Natural killer cell (primary cell): ENCODE measurements around the gene SLC6A6. TPM values are rescaled to one million over a fixed set of nuclear protein-coding genes. Genes with fewer than 3 reads are reported as not detected.

Experiments
- ATAC-seq, 3 donors: fragments of 150-1000 bp in 2 of 3; fragments of 200-7000 bp in 1 of 3; cut with Tn5 transposase; 1 replicate in 1 of 3; 2 replicates in 2 of 3; pipeline ENCODE4 v1.10.0; 2021; ENCODE audit warnings: mild to moderate bottlenecking in 2 of 3, moderate library complexity in 2 of 3
- DNase-seq, 2 donors: peaks; one replicate each; pipeline versions ENCODE4 v3.0.0 to v3.0.0-alpha.2; 2013 to 2021; ENCODE audit warnings: mixed read lengths in 1 of 2
- H3K27ac ChIP-seq: one replicate; pipeline ENCODE4 v1.5.1; 2013; ENCODE audit warnings: mild to moderate bottlenecking, low read length
- H3K27me3 ChIP-seq: one replicate; pipeline ENCODE4 v1.6.1; 2013; ENCODE audit warnings: low read length; ENCODE audit not compliant: control insufficient read depth, insufficient read depth
- H3K36me3 ChIP-seq: one replicate; pipeline ENCODE4 v1.6.1; 2013; ENCODE audit warnings: low read length; ENCODE audit not compliant: control insufficient read depth, insufficient read depth
- H3K4me1 ChIP-seq: one replicate; pipeline ENCODE4 v1.6.1; 2013; ENCODE audit warnings: low read length; ENCODE audit not compliant: control insufficient read depth, insufficient read depth
- H3K4me3 ChIP-seq: one replicate; pipeline ENCODE4 v1.5.1; 2013; ENCODE audit warnings: low read length
- H3K9me3 ChIP-seq: one replicate; pipeline ENCODE4 v1.6.1; 2013; ENCODE audit warnings: low read length; ENCODE audit not compliant: control insufficient read depth, insufficient read depth
- H3K27ac Mint-ChIP-seq, 2 donors: one replicate each; pipeline ENCODE4 v1.8.0; 2022; ENCODE audit warnings: mild to moderate bottlenecking in 2 of 2, mixed read lengths in 2 of 2, moderate library complexity in 1 of 2
- H3K27me3 Mint-ChIP-seq, 2 donors: one replicate each; pipeline ENCODE4 v1.8.0; 2022; ENCODE audit warnings: low read depth in 2 of 2, mixed read lengths in 2 of 2
- H3K36me3 Mint-ChIP-seq: one replicate; pipeline ENCODE4 v1.8.0; 2022; ENCODE audit warnings: mixed read lengths
- H3K4me1 Mint-ChIP-seq, 2 donors: one replicate each; pipeline ENCODE4 v1.8.0; 2022; ENCODE audit warnings: mixed read lengths in 2 of 2
- H3K4me3 Mint-ChIP-seq: one replicate; pipeline ENCODE4 v1.8.0; 2022; ENCODE audit warnings: mild to moderate bottlenecking, moderate library complexity, mixed read lengths
- H3K9me3 Mint-ChIP-seq, 2 donors: one replicate each; pipeline ENCODE4 v1.8.0; 2022; ENCODE audit warnings: mixed read lengths in 2 of 2
- CTCF ChIP-seq: fragments of 200-600 bp; IDR thresholded peaks from one replicate; pipeline ENCODE4 v1.8.0; 2022; ENCODE audit warnings: antibody characterized with exemption
- WGBS: methylation state at CpG from one replicate; pipeline ENCODE4 v1.1.7; 2013; ENCODE audit warnings: missing lambda C conversion rate; ENCODE audit not compliant: insufficient coverage; 5-methylcytosine and 5-hydroxymethylcytosine counted together
- intact Hi-C: fragments of 100-400 bp; cut with micrococcal nuclease; formaldehyde crosslinking; loops from one replicate; pipeline ENCODE4 v1.14.2; 2022
- total RNA-seq, 4 donors: library from RNA; stranded (reverse); fragments of 120-200 nt in 1 of 4; gene quantifications; one replicate each; pipeline versions ENCODE4 v1.2.3 to v1.2.4, GENCODE V29; 2013 to 2022

SLC6A6 gene
- total RNA-seq, 3 donors from 2014 or later (not counting 1 experiment from before 2014, with no cell fraction given), result 43.7 to 55.4 (median 50.1) TPM

DNA sequence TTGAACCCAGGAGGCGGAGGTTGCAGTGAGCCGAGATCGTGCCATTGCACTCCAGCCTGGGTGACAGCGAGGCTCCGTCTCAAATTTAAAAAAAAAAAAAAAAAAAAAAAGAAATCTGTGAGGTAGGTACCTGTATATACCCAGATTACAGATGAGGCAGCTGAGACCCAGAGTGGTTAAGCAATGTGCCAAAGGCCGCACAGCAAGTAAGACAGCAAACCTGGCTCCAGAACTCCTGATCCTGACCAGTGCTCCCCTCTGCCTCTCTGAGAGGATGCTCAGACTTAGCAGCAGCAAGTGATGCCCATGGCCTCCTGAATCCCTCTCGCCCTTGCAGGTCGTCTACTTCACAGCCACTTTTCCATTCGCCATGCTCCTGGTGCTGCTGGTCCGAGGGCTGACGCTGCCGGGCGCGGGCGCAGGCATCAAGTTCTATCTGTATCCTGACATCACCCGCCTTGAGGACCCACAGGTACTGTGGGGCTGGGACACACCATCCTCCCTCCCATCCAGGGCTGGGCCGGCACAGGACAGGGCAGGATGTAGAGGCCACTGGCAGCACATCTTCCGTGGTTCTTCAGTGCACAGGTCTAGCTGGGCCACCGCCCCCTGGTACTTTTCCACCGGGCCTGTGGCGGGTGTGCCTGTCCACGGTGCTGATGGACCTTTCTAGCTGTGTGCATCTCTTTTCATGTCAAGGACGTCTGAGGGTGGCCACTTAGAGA, 63.9 kb downstream of the SLC6A6 start:
- no peak overlapping the region for H3K27ac ChIP-seq
- DNase-seq, result no peak
- H3K4me3 ChIP-seq, result no peak overlapping the region
- 95% methylated on average over 23 of the region's 23 CpGs for WGBS
- no peaks in the 10 kb centered on the region for H3K27me3 ChIP-seq
- TF ChIP-seq CTCF, result no peak
- H3K36me3 Mint-ChIP-seq, result no peaks in the 10 kb centered on the region
- H3K27me3 Mint-ChIP-seq, result no peaks in the 10 kb centered on the region
- H3K4me1 ChIP-seq, result peaks cover 4% of the 10 kb centered on the region
- H3K9me3 ChIP-seq, result no peaks in the 10 kb centered on the region
- H3K36me3 ChIP-seq, result peaks cover 33% of the 10 kb centered on the region
- intact Hi-C loops, result no loop called here
- no peak overlapping the region for H3K4me3 Mint-ChIP-seq
- H3K27ac Mint-ChIP-seq, result no peak overlapping the region
- no peaks in the 10 kb centered on the region for H3K9me3 Mint-ChIP-seq
- no peaks in the 10 kb centered on the region for H3K4me1 Mint-ChIP-seq
- no peak for ATAC-seq

DNA sequence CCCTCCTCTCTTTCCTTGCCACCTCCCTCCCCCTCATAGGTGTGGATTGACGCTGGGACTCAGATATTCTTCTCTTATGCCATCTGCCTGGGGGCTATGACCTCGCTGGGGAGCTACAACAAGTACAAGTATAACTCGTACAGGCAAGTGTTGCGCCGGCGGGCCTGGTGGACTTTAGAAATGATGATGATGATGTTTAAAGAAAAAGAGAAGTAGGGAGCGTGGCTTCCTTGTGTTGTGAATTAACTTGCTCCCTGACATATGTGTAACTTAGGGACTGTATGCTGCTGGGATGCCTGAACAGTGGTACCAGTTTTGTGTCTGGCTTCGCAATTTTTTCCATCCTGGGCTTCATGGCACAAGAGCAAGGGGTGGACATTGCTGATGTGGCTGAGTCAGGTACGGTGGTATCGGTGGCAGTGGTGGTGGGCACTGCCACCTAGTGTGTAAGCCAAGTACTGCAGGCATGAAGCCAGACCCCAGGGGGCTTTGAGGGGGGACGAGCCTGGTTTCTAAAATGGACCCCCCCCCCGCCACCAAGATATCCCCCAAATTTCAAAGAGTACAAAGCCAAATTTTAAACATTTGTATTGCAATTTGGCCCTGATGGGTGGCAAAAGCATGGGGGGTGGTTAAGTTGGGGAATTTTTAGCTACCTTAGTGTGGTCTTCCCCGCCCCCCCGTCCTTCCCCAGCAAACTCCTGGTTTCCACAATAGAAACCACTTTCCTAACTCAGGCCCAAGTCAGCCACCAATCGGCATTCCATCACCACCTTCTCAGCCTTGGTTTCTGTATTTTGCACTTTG, 65.6 kb downstream of the SLC6A6 start:
- peak; percentile 49 to 74 for DNase-seq
- ATAC-seq, result peak; percentile 71 to 91 (median 87)
- 68% methylated on average over 14 of the region's 15 CpGs for WGBS
- Mint-ChIP-seq H3K27ac (no peak overlapping the region), H3K27me3 (no peaks in the 10 kb centered on the region), H3K4me1 (no peaks in the 10 kb centered on the region), H3K36me3 (no peaks in the 10 kb centered on the region), H3K4me3 (no peak overlapping the region), H3K9me3 (no peaks in the 10 kb centered on the region)
- Histone ChIP-seq H3K4me1 (no peaks in the 10 kb centered on the region), H3K4me3 (no peak overlapping the region), H3K36me3 (peaks cover 38% of the 10 kb centered on the region), H3K27ac (no peak overlapping the region), H3K9me3 (no peaks in the 10 kb centered on the region), H3K27me3 (no peaks in the 10 kb centered on the region)
- TF ChIP-seq CTCF, result peak; percentile 84
- intact Hi-C loops, result loop anchor here (1.0 to 2.0 kb wide), 4 partner anchors 65 to 571 kb away; partner anchors contain the start of gene SLC6A6

- Histone ChIP-seq H3K4me1 (no peaks in the 10 kb centered on the region), H3K4me3 (no peak overlapping the region), H3K36me3 (peaks cover 34% of the 10 kb centered on the region), H3K9me3 (no peaks in the 10 kb centered on the region), H3K27me3 (no peaks in the 10 kb centered on the region), H3K27ac (no peak overlapping the region)
- Mint-ChIP-seq H3K4me3 (no peak overlapping the region), H3K27me3 (no peaks in the 10 kb centered on the region), H3K4me1 (no peaks in the 10 kb centered on the region), H3K27ac (no peak overlapping the region), H3K36me3 (no peaks in the 10 kb centered on the region), H3K9me3 (no peaks in the 10 kb centered on the region)
- WGBS, result 97% methylated on average over 13 of the region's 13 CpGs
- ATAC-seq (no peak), DNase-seq (no peak)
- no peak for TF ChIP-seq CTCF
- intact Hi-C loops, result loop anchor here (1.0 to 2.0 kb wide), 4 partner anchors 66 to 572 kb away; partner anchors contain the start of gene SLC6A6
Measured at GRCh38 chr3:14468621-14468981, 66.2 kb downstream of the SLC6A6 start.
